Smooth muscle cell (in vitro differentiated cells): ENCODE data around the gene PALM. TPM values are rescaled to one million over a fixed set of nuclear protein-coding genes. Genes with fewer than 3 reads are reported as not detected.
A peak's percentile ranks its signal among the peaks of the same experiment; 100 is the strongest.

Source experiments
- DNase-seq: peaks from one replicate; lab custom pipeline; 2025; ENCODE audit not compliant: unreplicated experiment; lab: John Stamatoyannopoulos, UW
- H2AFZ ChIP-seq: fragments of 200-600 bp; sonication (generic); 2 replicates; pipeline ENCODE4 v1.6.0; 2016; ENCODE audit warnings: antibody characterized with exemption, low read depth, mild to moderate bottlenecking
- H3F3A ChIP-seq: fragments of 200-600 bp; sonication (generic); 2 replicates; pipeline ENCODE4 v1.6.0; 2017; ENCODE audit warnings: antibody characterized with exemption, low read depth
- H3K27ac ChIP-seq: fragments of 200-600 bp; sonication (generic); 2 replicates; pipeline ENCODE4 v1.5.1; 2016; ENCODE audit warnings: low read depth, mild to moderate bottlenecking
- H3K27me3 ChIP-seq: fragments of 200-600 bp; sonication (generic); 2 replicates; pipeline ENCODE4 v1.6.1; 2016; ENCODE audit warnings: low read depth, mild to moderate bottlenecking
- H3K36me3 ChIP-seq: fragments of 200-600 bp; sonication (generic); 2 replicates; pipeline ENCODE4 v1.5.1; 2016; ENCODE audit warnings: low read depth
- H3K4me1 ChIP-seq: fragments of 200-600 bp; sonication (generic); 2 replicates; pipeline ENCODE4 v1.5.1; 2016; ENCODE audit warnings: low read depth
- H3K4me2 ChIP-seq: fragments of 200-600 bp; sonication (generic); 2 replicates; pipeline ENCODE4 v1.6.0; 2016; ENCODE audit warnings: mild to moderate bottlenecking
- H3K4me3 ChIP-seq: fragments of 200-600 bp; sonication (generic); 2 replicates; pipeline ENCODE4 v1.5.1; 2016; ENCODE audit warnings: mild to moderate bottlenecking
- H3K79me2 ChIP-seq: fragments of 200-600 bp; sonication (generic); 2 replicates; pipeline ENCODE4 v1.6.0; 2016; ENCODE audit warnings: low read depth, mild to moderate bottlenecking
- H3K9ac ChIP-seq: fragments of 200-600 bp; sonication (generic); 2 replicates; pipeline ENCODE4 v1.6.0; 2016; ENCODE audit warnings: low read depth
- H3K9me3 ChIP-seq: fragments of 200-600 bp; sonication (generic); replicated peaks from 2 replicates; pipeline ENCODE4 v1.5.1; 2016; ENCODE audit warnings: low read depth
- H4K20me1 ChIP-seq: fragments of 200-600 bp; sonication (generic); 2 replicates; pipeline ENCODE4 v1.6.0; 2016; ENCODE audit warnings: low read depth
- whole genome bisulfite sequencing: methylation state at CpG from one replicate; pipeline ENCODE4 v1.1.7; 2016; ENCODE audit warnings: low lambda C conversion rate; 5-methylcytosine and 5-hydroxymethylcytosine counted together
- polyA plus RNA-seq: library from polyadenylated mRNA; unstranded; fragments of >200 nt; fragmentation: Nextera tagmentation; extraction: Ambion mirVana; gene quantifications from 2 replicates; pipeline ENCODE4 v1.2.1, GENCODE V29; 2016
- total RNA-seq: library from RNA; depleted of rRNA; stranded (reverse); fragments of >200 nt; gene quantifications from 2 replicates; pipeline ENCODE4 v1.2.3, GENCODE V29; 2014
- TF ChIP-seq, protein P1 (sequence below): fragments of 200-600 bp; sonication (generic); IDR thresholded peaks from 2 replicates; pipeline ENCODE4 v1.5.1; 2017; ENCODE audit warnings: borderline replicate concordance, mild to moderate bottlenecking, antibody characterized with exemption; ENCODE audit not compliant: insufficient read depth, poor library complexity, severe bottlenecking

The PALM gene
- total and polyA plus RNA-seq, 2 experiments from 2014 or later, result 11.1 to 16.6 TPM

DNA sequence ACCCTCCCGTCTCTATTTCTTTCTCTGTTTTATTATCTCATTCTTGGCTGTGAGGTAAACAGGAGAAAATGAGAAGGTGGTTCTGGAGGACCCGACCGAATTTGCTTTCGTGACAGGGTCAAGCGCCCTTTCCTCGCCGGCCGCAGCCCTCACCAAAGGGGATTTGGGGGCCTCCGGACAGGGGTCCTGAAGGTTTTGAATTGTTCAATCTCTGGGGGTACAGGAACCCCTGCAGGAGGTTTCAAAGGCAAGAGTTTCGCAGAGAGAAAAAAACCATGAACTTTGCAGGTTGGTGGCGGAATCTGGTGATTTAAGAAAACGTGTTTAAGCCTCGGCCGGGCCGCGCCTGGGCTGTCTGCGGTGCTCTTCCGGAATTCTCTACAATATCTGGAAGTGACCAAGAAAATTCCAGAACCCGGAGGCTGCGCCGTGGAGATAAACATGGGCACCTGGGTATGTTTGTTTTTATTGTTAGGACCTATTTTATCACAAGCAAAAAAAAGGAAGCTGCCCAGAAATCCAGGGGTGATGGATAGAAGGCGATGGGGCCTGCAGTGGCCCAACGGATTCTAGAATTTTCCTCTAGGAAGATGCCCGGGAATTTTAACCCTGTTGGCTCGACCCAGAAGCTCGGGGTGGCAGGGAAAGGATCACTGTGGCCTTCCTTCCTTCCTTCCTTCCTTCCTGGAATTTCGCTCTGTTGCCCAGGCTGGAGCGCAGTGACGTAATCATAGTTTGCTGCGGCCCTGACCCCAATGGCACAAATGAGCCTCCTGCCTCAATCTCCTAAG is 74.3 kb downstream of the PALM start:
- Histone ChIP-seq H3K4me3 (peak overlapping the region; percentile 42), H3K27ac (no peak overlapping the region), H3K4me1 (peaks cover 15% of the 10 kb centered on the region), H3K4me2 (peak overlapping the region; percentile 82), H3K9ac (peak overlapping the region; percentile 19), H3F3A (no peaks in the 10 kb centered on the region), H2AFZ (peak overlapping the region; percentile 86), H4K20me1 (no peaks in the 10 kb centered on the region), H3K27me3 (no peaks in the 10 kb centered on the region), H3K36me3 (no peaks in the 10 kb centered on the region), H3K79me2 (no peaks in the 10 kb centered on the region), H3K9me3 (no peaks in the 10 kb centered on the region)
- no peak for DNase-seq
- 52% methylated on average over 30 of the region's 30 CpGs for WGBS
- TF ChIP-seq, protein P1, sequence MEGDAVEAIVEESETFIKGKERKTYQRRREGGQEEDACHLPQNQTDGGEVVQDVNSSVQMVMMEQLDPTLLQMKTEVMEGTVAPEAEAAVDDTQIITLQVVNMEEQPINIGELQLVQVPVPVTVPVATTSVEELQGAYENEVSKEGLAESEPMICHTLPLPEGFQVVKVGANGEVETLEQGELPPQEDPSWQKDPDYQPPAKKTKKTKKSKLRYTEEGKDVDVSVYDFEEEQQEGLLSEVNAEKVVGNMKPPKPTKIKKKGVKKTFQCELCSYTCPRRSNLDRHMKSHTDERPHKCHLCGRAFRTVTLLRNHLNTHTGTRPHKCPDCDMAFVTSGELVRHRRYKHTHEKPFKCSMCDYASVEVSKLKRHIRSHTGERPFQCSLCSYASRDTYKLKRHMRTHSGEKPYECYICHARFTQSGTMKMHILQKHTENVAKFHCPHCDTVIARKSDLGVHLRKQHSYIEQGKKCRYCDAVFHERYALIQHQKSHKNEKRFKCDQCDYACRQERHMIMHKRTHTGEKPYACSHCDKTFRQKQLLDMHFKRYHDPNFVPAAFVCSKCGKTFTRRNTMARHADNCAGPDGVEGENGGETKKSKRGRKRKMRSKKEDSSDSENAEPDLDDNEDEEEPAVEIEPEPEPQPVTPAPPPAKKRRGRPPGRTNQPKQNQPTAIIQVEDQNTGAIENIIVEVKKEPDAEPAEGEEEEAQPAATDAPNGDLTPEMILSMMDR, result no peak

GRCh38 chr19:784541-784940 is 75.8 kb downstream of the PALM start:
- Histone ChIP-seq H3K9ac (no peak overlapping the region), H3K27ac (no peak overlapping the region), H3K9me3 (no peaks in the 10 kb centered on the region), H3K4me3 (no peak overlapping the region), H3K36me3 (no peaks in the 10 kb centered on the region), H3K79me2 (no peaks in the 10 kb centered on the region), H4K20me1 (no peaks in the 10 kb centered on the region), H2AFZ (no peak overlapping the region), H3K27me3 (no peaks in the 10 kb centered on the region), H3F3A (no peaks in the 10 kb centered on the region), H3K4me2 (no peak overlapping the region), H3K4me1 (peaks cover 26% of the 10 kb centered on the region)
- TF ChIP-seq, protein P1, result no peak
- WGBS, result 94% methylated on average over 13 of the region's 13 CpGs
- DNase-seq, result no peak

DNA sequence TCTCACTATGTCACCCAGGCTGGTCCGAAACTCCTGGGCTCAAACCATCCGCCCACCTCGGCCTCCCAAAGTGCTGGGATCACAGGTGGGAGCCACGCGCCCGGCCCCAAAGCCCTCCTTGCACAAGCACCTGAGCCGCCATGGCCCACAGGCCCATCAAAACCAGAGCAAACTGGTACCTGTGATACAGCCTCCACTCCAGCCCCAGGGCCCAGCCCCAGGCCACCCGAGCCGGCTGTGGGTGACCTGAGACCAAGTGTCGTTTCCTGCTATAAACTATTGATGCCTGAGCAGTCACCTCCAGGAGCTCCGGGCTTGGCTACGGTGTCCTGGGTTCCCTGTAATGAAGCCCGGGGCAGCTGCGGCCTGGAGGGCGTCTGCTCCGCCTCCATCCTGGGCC is 78.8 kb downstream of the PALM start:
- H3K79me2 ChIP-seq, result no peaks in the 10 kb centered on the region
- TF ChIP-seq, protein P1, result no peak
- H3K4me1 ChIP-seq, result peaks cover 21% of the 10 kb centered on the region
- 89% methylated on average over 16 of the region's 16 CpGs for whole genome bisulfite sequencing
- H3K9me3 ChIP-seq, result no peaks in the 10 kb centered on the region
- H3K9ac ChIP-seq, result no peak overlapping the region
- no peak overlapping the region for H2AFZ ChIP-seq
- DNase-seq, result no peak
- H3K27me3 ChIP-seq, result no peaks in the 10 kb centered on the region
- no peak overlapping the region for H3K27ac ChIP-seq
- no peaks in the 10 kb centered on the region for H3F3A ChIP-seq
- no peaks in the 10 kb centered on the region for H4K20me1 ChIP-seq
- H3K4me3 ChIP-seq, result no peak overlapping the region
- H3K4me2 ChIP-seq, result no peak overlapping the region
- no peaks in the 10 kb centered on the region for H3K36me3 ChIP-seq

DNA sequence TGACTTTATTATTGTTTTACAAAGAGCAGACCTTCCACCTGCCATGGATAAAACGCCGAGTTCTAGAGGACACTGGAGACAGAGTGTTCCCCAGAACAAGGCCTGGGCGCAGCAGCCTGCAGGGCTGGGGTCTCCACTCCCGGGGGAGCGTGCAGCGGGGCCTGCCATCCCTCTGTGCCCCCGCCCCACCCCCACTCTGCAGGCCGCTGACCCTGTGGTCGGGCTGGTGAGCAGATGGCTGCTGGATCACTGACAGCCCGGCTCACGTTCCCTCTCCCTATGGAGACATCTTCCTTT is 79.9 kb downstream of the PALM start:
- Histone ChIP-seq H3K27ac (peak overlapping the region; percentile 52), H3K9ac (no peak overlapping the region), H4K20me1 (no peaks in the 10 kb centered on the region), H3K36me3 (no peaks in the 10 kb centered on the region), H3K27me3 (no peaks in the 10 kb centered on the region), H3K79me2 (no peaks in the 10 kb centered on the region), H2AFZ (peak overlapping the region; percentile 89), H3K4me3 (no peak overlapping the region), H3F3A (no peaks in the 10 kb centered on the region), H3K4me1 (peaks cover 13% of the 10 kb centered on the region), H3K4me2 (peak overlapping the region; percentile 30), H3K9me3 (no peaks in the 10 kb centered on the region)
- no peak for DNase-seq
- WGBS, result 89% methylated on average over 11 of the region's 11 CpGs
- TF ChIP-seq, protein P1, result no peak
